Stomach (tissue), 9 donors: ENCODE results near the gene MAGI1. TPM values are rescaled to one million over a fixed set of nuclear protein-coding genes. Genes with fewer than 3 reads are reported as not detected.

Experiments
- DNase-seq, 2 donors: peaks; one replicate each; pipeline versions ENCODE4 v3.0.0 to v3.0.0-alpha.2; 2013 to 2019
- H3K27ac ChIP-seq, 5 donors: fragments of 200-600 bp in 4 of 5; sonication (generic) in 4 of 5; one replicate each; pipeline ENCODE4 v1.5.1; 2013 to 2019; ENCODE audit warnings: mild to moderate bottlenecking in 1 of 5, moderate library complexity in 1 of 5
- H3K27me3 ChIP-seq, 3 donors: fragments of 200-600 bp; sonication (generic); one replicate each; pipeline ENCODE4 v1.5.1; 2017 to 2019; ENCODE audit warnings: mixed run types in 1 of 3
- H3K36me3 ChIP-seq, 4 donors: fragments of 200-600 bp; sonication (generic); 1 replicate in 3 of 4; 2 replicates in 1 of 4; pipeline ENCODE4 v1.5.1; 2016 to 2019
- H3K4me1 ChIP-seq, 4 donors: fragments of 200-600 bp; sonication (generic); one replicate each; pipeline ENCODE4 v1.5.1; 2016 to 2019
- H3K4me3 ChIP-seq, 4 donors: fragments of 200-600 bp; sonication (generic) in 3 of 4; one replicate each; pipeline ENCODE4 v1.5.1; 2016 to 2019; ENCODE audit warnings: mild to moderate bottlenecking in 1 of 4
- H3K9me3 ChIP-seq, 4 donors: fragments of 200-600 bp; sonication (generic); one replicate each; pipeline ENCODE4 v1.5.1; 2016 to 2019
- EP300 ChIP-seq: sonication (generic); formaldehyde crosslinking; IDR thresholded peaks from one replicate; pipeline ENCODE4 v1.6.1; 2017; ENCODE audit warnings: antibody characterized with exemption
- POLR2A ChIP-seq, 4 donors: fragments of 450-650 bp; IDR thresholded peaks; one replicate each; pipeline ENCODE4 v1.6.1; 2016; ENCODE audit warnings: antibody characterized with exemption in 4 of 4, control low read depth in 2 of 4, mild to moderate bottlenecking in 1 of 4, moderate library complexity in 1 of 4
- POLR2AphosphoS5 ChIP-seq, 3 donors: sonication (generic); formaldehyde crosslinking; IDR thresholded peaks; one replicate each; pipeline ENCODE4 v1.6.1; 2016; ENCODE audit warnings: antibody characterized with exemption in 3 of 3
- WGBS, 5 donors: extraction: QIAGEN DNeasy Blood & Tissue Kit in 3 of 5; methylation state at CpG; one replicate each; pipeline versions ENCODE4 v1.1.5 to v1.1.7; 2013 to 2018; 5-methylcytosine and 5-hydroxymethylcytosine counted together
- intact Hi-C: fragments of 100-400 bp; cut with DNase I; formaldehyde crosslinking; loops from one replicate; pipeline ENCODE4 v1.15.1; 2023; ENCODE audit warnings: low total_unique reads
- polyA plus RNA-seq, 3 donors: library from polyadenylated mRNA; stranded (reverse); fragments of 200-250 nt; gene quantifications; one replicate each; pipeline ENCODE4 v1.2.3, GENCODE V29; 2013
- total RNA-seq, 5 donors: library from RNA; depleted of rRNA; stranded (reverse); fragments of >200 nt; gene quantifications; one replicate each; pipeline versions ENCODE4 v1.1.0 to v1.2.3, GENCODE V29; 2014 to 2016
- TF ChIP-seq, protein P1 (sequence below), 7 experiments: fragments of 450-650 bp in 4 of 7; fragments of 200-600 bp in 3 of 7; sonication (generic) in 3 of 7; IDR thresholded peaks; one replicate each; pipeline ENCODE4 v1.5.1; 2016 to 2019; ENCODE audit warnings: antibody characterized with exemption in 7 of 7, control low read depth in 2 of 7, mild to moderate bottlenecking in 1 of 7
- donor health status: healthy with polysubstance abuse.
- donor health status: Bipolar disorder and iron deficiency.
- donor health status: healthy.

The MAGI1 gene
- total and polyA plus RNA-seq, 8 donors: 5.7 to 237 (median 84.8) TPM

- intact Hi-C loops: no loop called here
- TF ChIP-seq POLR2A (IDR thresholded peaks at IDR 0.05) (no peak), EP300 (no peak), POLR2AphosphoS5 (IDR thresholded peaks at IDR 0.05) (no peak)
- TF ChIP-seq, protein P1, sequence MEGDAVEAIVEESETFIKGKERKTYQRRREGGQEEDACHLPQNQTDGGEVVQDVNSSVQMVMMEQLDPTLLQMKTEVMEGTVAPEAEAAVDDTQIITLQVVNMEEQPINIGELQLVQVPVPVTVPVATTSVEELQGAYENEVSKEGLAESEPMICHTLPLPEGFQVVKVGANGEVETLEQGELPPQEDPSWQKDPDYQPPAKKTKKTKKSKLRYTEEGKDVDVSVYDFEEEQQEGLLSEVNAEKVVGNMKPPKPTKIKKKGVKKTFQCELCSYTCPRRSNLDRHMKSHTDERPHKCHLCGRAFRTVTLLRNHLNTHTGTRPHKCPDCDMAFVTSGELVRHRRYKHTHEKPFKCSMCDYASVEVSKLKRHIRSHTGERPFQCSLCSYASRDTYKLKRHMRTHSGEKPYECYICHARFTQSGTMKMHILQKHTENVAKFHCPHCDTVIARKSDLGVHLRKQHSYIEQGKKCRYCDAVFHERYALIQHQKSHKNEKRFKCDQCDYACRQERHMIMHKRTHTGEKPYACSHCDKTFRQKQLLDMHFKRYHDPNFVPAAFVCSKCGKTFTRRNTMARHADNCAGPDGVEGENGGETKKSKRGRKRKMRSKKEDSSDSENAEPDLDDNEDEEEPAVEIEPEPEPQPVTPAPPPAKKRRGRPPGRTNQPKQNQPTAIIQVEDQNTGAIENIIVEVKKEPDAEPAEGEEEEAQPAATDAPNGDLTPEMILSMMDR (IDR thresholded peaks at IDR 0.05): no peak
- Histone ChIP-seq H3K36me3 (no peaks in the 10 kb centered on the region), H3K27me3 (no peaks in the 10 kb centered on the region), H3K4me3 (no peak overlapping the region), H3K9me3 (peaks cover 0 to 4% (median 0%) of the 10 kb centered on the region in 4 donors), H3K4me1 (peaks cover 9 to 38% (median 11%) of the 10 kb centered on the region in 4 donors), H3K27ac (peak overlapping the region in 2 of 5 donors; percentile 11 to 38)
- WGBS, 5 donors: 29 to 62% (median 53%) methylated on average over 2 of the region's 2 CpGs
- DNase-seq: no peak
Measured at GRCh38 chr3:65919826-65920225, 118.9 kb downstream of the MAGI1 start.

GRCh38 chr3:65915477-65915876 is 123.2 kb downstream of the MAGI1 start:
- no peak for DNase-seq
- H3K4me3 ChIP-seq: no peak overlapping the region
- H3K27me3 ChIP-seq: no peaks in the 10 kb centered on the region
- 65 to 74% (median 68%) methylated on average over 2 of the region's 2 CpGs for WGBS, 5 donors
- H3K27ac ChIP-seq: peak overlapping the region in 1 of 5 donors; percentile 24
- intact Hi-C loops: no loop called here
- H3K36me3 ChIP-seq: no peaks in the 10 kb centered on the region
- peaks cover 0 to 4% (median 0%) of the 10 kb centered on the region in 4 donors for H3K9me3 ChIP-seq
- TF ChIP-seq POLR2A (IDR thresholded peaks at IDR 0.05): no peak
- H3K4me1 ChIP-seq: peaks cover 8 to 51% (median 20%) of the 10 kb centered on the region in 4 donors

DNA sequence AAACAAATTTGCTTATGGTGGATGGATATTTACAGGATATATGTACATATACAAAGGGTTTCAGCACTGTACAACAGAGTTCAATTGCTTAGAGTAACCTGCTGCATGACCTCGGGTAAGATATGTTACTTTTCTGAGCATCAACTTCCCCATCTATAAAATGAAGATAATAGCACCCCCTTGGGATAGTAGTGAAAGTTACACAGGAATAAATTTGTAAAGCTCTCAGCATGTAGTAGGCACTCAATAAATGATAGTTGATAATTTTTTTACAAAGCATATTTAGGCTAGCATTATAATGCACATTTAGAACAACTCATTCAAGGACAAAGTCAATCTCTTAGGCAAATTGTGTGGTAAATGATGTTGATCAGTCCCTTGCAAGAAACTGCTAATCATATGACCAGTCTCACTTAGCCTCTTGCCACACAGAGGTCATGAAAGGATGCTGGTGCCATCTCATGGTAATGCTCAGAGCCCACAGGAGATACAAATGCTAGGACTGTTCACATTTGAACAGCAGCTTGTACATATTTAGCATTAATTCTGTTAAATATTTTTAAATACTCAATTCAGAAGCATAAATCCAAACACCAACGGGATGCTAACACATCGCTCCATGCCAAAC is 123.9 kb downstream of the MAGI1 start:
- no peaks in the 10 kb centered on the region for H3K36me3 ChIP-seq
- no peak overlapping the region for H3K4me3 ChIP-seq
- no peaks in the 10 kb centered on the region for H3K27me3 ChIP-seq
- H3K27ac ChIP-seq: peak overlapping the region in 2 of 5 donors; percentile 24 to 77
- TF ChIP-seq, protein P1 (IDR thresholded peaks at IDR 0.05): peak in 1 of 7 experiments; percentile 7
- no peak for TF ChIP-seq EP300
- no peak for DNase-seq
- 82 to 85% (median 84%) methylated on average over 3 of the region's 3 CpGs for WGBS, 5 donors
- intact Hi-C loops: no loop called here
- peaks cover 8 to 46% (median 17%) of the 10 kb centered on the region in 4 donors for H3K4me1 ChIP-seq
- peaks cover 0 to 4% (median 0%) of the 10 kb centered on the region in 4 donors for H3K9me3 ChIP-seq

DNA sequence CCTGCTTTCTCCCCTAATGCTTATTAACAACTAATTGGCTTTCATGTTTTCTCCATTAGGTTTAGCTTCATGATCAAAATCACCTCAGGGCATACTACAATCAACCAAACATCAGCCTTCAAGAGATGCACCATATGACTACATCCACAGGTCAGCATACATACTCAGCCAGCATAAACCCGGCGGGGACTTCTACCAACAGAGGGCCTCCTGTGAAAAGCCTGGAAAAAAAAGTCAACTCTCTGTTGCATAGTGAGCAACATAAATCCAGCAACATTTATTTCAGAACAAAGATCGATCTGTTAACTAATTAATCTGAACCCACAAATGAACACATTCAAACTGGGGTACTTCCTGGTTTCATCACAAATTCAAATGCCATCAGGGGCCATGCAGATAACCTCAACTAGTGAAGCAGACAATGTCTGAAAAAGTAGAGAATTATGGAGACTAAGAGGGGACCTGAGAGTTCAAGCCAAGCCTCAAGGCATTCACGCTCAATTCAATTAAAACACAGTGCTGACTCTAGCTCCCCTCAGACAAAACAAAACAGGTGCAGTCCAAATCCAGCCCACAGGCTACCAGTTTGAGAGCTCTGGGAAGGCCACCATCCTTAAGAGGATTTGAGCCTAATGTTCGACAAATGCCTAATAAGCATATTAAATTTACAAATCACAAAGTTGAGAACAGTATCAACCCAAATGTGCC is 124.5 kb downstream of the MAGI1 start:
- intact Hi-C loops: no loop called here
- no peaks in the 10 kb centered on the region for H3K27me3 ChIP-seq
- peaks cover 1 to 42% (median 16%) of the 10 kb centered on the region in 4 donors for H3K4me1 ChIP-seq
- TF ChIP-seq POLR2A (IDR thresholded peaks at IDR 0.05): no peak
- TF ChIP-seq, protein P1 (IDR thresholded peaks at IDR 0.05): no peak
- TF ChIP-seq POLR2AphosphoS5 (IDR thresholded peaks at IDR 0.05): no peak
- no peak for TF ChIP-seq EP300
- H3K27ac ChIP-seq: peak overlapping the region in 3 of 5 donors; percentile 24 to 77 (median 52)
- peaks cover 0 to 4% (median 0%) of the 10 kb centered on the region in 4 donors for H3K9me3 ChIP-seq
- no peaks in the 10 kb centered on the region for H3K36me3 ChIP-seq
- H3K4me3 ChIP-seq: no peak overlapping the region
- DNase-seq: peak in 1 of 2 donors; percentile 55
- 45 to 64% (median 51%) methylated on average over 5 of the region's 5 CpGs for WGBS, 5 donors
